AG09319 (cell line): Measurements from ENCODE around the gene SEPTIN14.
"Not testable (repeated sequence)": the region's sequence is repeated elsewhere in the genome, so short reads cannot be mapped to it uniquely, and the experiment has no call there.

Experiments
- DNase-seq: peaks from one replicate; pipeline ENCODE4 v3.0.0-alpha.2; 2010; ENCODE audit warnings: low read depth; ENCODE audit errors: extremely low read depth
- CTCF ChIP-seq: IDR thresholded peaks from 2 replicates; pipeline ENCODE4 v1.5.1; 2011; ENCODE audit warnings: low read depth, mild to moderate bottlenecking, inconsistent platforms, low read length, moderate library complexity

SEPTIN14 gene

DNA sequence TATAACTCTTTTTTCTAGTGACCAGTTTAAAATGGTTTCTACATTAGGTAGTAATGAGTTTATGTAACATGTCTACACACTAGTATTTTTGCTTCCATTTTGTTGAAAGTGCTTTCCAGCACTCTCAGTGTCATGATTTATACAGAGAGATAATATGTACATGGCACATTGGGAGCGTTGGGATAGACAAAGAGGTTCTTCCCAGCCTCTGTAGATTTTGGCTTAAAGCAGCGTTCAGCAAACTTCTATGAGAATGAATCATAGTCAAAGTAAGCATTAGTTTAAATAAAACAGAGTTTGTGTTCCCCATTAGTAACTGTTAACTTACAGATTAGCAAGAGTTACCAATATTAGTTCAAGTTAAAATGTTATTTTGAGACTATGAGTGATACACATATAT is 43.9 kb downstream of the SEPTIN14 start:
- no peak for DNase-seq
- TF ChIP-seq CTCF = no peak

- DNase-seq = not testable (repeated sequence)
These were observed 65.3 kb downstream of the SEPTIN14 start for GRCh38 chr7:55797260-55797659.

GRCh38 chr7:55794527-55794926 is 68.0 kb downstream of the SEPTIN14 start:
- DNase-seq = no peak
- no peak for TF ChIP-seq CTCF

DNA sequence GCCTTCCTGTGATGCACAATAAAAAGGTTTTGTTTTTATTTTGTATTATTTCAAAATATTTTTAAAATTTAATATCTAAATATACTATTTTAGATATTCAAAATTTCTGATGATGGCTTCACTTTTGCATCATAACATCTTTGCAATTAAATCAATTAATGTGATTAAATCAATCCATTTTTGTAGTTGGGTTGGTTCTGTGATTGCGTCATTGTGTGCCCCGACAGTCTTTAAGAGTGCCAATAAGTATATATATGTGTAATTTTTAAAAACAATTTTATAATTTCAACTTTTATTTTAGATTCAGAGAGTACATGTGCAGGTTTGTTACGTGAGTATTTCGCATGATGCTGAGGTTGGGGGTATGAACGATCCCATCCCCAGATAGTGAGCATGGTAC is 70.5 kb downstream of the SEPTIN14 start:
- no peak for DNase-seq
- TF ChIP-seq CTCF = no peak

DNA sequence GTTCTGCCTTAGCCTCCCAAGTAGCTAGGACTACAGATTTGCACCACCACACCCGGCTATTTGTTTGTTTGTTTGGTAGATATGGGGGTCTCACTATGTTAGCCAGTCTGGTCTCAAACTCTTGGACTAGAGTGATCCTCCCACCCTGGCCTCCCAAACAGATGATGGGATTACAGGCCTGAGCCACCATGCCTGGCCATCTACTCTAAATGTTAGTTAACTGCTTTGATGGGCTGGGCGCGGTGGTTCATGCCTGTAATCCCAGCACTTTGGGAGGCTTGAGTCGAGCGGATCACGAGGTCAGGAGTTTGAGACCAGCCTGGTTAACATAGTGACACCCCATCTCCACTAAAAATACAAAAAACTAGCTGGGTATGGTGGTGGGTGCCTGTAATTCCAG is 74.8 kb downstream of the SEPTIN14 start:
- no peak for DNase-seq
- no peak for TF ChIP-seq CTCF

DNA sequence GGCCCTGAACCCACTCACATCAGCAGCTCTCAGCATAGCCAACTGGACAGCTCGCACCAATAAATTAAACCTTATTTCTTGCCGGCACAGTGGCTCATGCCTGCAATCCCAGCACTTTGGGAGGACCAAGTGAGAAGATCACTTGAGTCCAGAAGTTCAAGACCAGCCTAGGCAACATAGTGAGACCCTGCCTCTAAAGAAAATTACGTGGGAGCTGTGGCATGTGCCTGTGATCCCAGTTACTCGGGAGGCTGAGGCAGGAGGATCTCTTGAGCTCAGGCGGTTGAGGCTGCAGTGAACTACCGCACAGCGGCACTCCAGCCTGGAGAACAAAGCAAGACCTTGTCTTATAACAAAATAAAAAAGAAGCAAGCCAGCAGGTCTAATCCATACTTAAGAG is 75.7 kb downstream of the SEPTIN14 start:
- no peak for TF ChIP-seq CTCF
- DNase-seq = no peak

- not testable (repeated sequence) for DNase-seq
These were observed 77.1 kb downstream of the SEPTIN14 start for GRCh38 chr7:55785444-55785843.

DNA sequence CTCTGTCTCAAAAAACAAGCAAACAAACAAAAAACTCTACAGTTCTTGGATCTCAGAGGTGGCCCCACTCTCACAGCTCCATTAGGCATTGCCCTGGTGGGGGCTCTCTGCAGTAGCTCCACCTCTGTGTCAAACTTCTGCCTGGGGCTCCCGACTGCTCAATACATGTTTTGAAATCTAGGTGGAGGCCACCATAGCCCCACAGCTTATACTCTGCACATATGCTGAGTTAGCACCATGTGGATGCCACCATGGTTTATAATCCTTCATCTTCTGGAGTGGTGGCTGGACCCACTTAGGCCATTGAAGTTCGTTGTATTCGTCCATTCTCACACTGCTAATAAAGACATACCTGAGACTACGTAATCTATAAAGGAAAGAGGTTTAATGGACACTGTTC is 78.4 kb downstream of the SEPTIN14 start:
- no peak for TF ChIP-seq CTCF
- no peak for DNase-seq

GRCh38 chr7:55778631-55779030 is 83.9 kb downstream of the SEPTIN14 start:
- no peak for TF ChIP-seq CTCF
- DNase-seq = no peak
